Glutamatergic neuron (in vitro differentiated cells): ENCODE results near the gene AKAP12. TPM values are rescaled to one million over a fixed set of nuclear protein-coding genes. Genes with fewer than 3 reads are reported as not detected.

Experiments used
- DNase-seq: peaks from one replicate; pipeline ENCODE4 v3.0.0; 2022
- H3K27ac Mint-ChIP-seq: one replicate; pipeline ENCODE4 v1.8.0; 2020; ENCODE audit warnings: mild to moderate bottlenecking, mixed read lengths, inconsistent platforms; ENCODE audit not compliant: unreplicated experiment
- H3K27me3 Mint-ChIP-seq: one replicate; pipeline ENCODE4 v1.8.0; 2020; ENCODE audit warnings: mild to moderate bottlenecking, moderate library complexity, mixed read lengths, inconsistent platforms; ENCODE audit not compliant: unreplicated experiment
- H3K36me3 Mint-ChIP-seq: one replicate; pipeline ENCODE4 v1.8.0; 2020; ENCODE audit warnings: mild to moderate bottlenecking, mixed read lengths, inconsistent platforms; ENCODE audit not compliant: unreplicated experiment
- H3K4me1 Mint-ChIP-seq: one replicate; pipeline ENCODE4 v1.8.0; 2020; ENCODE audit warnings: mild to moderate bottlenecking, low read depth, mixed read lengths, inconsistent platforms; ENCODE audit not compliant: unreplicated experiment
- H3K4me3 Mint-ChIP-seq: one replicate; pipeline ENCODE4 v1.8.0; 2020; ENCODE audit warnings: mild to moderate bottlenecking, mixed read lengths, inconsistent platforms; ENCODE audit not compliant: unreplicated experiment
- H3K9me3 Mint-ChIP-seq: one replicate; pipeline ENCODE4 v1.8.0; 2020; ENCODE audit warnings: mild to moderate bottlenecking, moderate library complexity, mixed read lengths, inconsistent platforms; ENCODE audit not compliant: unreplicated experiment
- total RNA-seq: library from RNA; stranded (reverse); fragmentation: NEBNext Ultra II Directional; extraction: Animal tissue kit (Norgen Biotek cat#: 25700); gene quantifications from one replicate; pipeline ENCODE4 v1.2.1, GENCODE V29; 2021; ENCODE audit not compliant: unreplicated experiment
- TF ChIP-seq, protein P1 (sequence below): fragments of 200-600 bp; sonication (generic); IDR thresholded peaks from one replicate; pipeline ENCODE4 v1.5.0; 2021; ENCODE audit not compliant: partially characterized antibody, unreplicated experiment

Gene AKAP12
- total RNA-seq, 1 donor from 2014 or later: 240 TPM

DNA sequence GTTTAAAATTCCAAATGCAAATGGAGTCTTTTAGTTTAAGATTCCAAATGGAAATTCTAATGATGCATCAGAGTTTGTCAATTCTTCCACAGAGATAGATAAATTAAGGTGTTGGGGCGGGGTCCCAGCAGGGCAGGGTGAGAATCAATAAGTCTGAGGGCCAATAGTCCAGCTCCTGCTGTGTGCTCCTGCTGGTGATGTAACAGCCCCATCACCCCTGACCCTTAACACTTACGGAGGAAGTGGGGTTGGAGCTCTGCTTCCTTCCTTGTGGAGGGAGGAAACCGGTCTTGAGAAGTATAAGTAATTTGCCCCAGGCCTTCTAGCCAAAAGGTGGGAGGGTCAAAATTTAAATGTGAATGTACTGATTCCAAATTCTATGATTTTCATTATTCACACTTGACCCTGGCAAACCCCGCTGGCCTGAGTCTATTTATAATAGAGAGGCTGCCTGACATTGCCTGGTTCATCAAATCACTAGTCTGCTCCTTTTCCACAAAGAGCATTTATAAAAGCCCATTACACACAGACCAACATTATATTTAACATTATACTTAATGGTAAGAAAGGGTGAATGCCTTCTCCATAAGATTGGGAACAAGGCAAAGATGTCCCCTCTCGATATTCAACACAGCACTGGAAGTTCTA is 134.4 kb downstream of the AKAP12 start:
- Mint-ChIP-seq H3K36me3 (no peaks in the 10 kb centered on the region), H3K4me1 (peaks cover 16% of the 10 kb centered on the region), H3K27ac (no peak overlapping the region), H3K9me3 (peaks cover 4% of the 10 kb centered on the region), H3K4me3 (no peak overlapping the region), H3K27me3 (peaks cover 3% of the 10 kb centered on the region)
- TF ChIP-seq, protein P1, sequence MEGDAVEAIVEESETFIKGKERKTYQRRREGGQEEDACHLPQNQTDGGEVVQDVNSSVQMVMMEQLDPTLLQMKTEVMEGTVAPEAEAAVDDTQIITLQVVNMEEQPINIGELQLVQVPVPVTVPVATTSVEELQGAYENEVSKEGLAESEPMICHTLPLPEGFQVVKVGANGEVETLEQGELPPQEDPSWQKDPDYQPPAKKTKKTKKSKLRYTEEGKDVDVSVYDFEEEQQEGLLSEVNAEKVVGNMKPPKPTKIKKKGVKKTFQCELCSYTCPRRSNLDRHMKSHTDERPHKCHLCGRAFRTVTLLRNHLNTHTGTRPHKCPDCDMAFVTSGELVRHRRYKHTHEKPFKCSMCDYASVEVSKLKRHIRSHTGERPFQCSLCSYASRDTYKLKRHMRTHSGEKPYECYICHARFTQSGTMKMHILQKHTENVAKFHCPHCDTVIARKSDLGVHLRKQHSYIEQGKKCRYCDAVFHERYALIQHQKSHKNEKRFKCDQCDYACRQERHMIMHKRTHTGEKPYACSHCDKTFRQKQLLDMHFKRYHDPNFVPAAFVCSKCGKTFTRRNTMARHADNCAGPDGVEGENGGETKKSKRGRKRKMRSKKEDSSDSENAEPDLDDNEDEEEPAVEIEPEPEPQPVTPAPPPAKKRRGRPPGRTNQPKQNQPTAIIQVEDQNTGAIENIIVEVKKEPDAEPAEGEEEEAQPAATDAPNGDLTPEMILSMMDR: no peak
- DNase-seq: no peak

DNA sequence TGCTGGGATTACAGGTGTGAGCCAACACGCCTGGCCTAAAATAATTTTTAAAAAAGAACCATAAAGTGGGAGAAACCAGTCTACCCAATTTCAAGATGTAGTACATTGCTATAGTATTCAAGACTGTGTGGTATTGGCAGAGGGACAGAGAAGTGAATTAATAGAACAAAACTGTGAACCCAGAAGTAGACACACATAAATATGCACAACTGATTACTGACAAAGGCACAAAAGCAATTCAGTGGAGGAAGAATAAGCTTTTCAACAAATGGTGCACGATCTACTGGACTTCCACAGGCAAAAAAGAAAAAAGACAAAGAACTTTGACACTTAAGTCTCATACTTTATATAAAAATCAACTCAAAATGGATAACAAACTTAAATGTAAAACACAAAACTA is 136.1 kb downstream of the AKAP12 start:
- Mint-ChIP-seq H3K36me3 (no peaks in the 10 kb centered on the region), H3K4me3 (no peak overlapping the region), H3K4me1 (peaks cover 19% of the 10 kb centered on the region), H3K9me3 (peaks cover 4% of the 10 kb centered on the region), H3K27me3 (peaks cover 3% of the 10 kb centered on the region), H3K27ac (no peak overlapping the region)
- TF ChIP-seq, protein P1: no peak
- DNase-seq: no peak

DNA sequence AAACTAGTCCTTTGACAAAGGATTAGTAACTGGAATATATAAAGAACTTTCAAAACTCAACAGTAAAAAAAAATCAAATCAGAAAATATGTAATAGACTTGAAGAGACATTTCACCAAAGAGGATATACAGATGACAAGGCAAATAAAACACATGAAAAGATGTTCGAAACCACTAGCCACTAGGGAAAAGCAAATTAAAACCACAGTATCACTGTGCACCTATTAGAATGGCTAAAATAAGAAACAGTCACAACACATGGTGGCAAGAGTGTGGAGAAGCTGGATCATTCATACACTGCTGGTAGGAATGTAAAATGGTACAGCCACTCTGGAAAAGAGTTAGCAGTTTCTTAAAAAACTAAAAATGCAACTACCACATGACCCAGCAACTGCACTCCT is 136.7 kb downstream of the AKAP12 start:
- Mint-ChIP-seq H3K27me3 (peaks cover 3% of the 10 kb centered on the region), H3K4me3 (no peak overlapping the region), H3K4me1 (peaks cover 22% of the 10 kb centered on the region), H3K36me3 (no peaks in the 10 kb centered on the region), H3K9me3 (peaks cover 2% of the 10 kb centered on the region), H3K27ac (no peak overlapping the region)
- TF ChIP-seq, protein P1: no peak
- DNase-seq: no peak

DNA sequence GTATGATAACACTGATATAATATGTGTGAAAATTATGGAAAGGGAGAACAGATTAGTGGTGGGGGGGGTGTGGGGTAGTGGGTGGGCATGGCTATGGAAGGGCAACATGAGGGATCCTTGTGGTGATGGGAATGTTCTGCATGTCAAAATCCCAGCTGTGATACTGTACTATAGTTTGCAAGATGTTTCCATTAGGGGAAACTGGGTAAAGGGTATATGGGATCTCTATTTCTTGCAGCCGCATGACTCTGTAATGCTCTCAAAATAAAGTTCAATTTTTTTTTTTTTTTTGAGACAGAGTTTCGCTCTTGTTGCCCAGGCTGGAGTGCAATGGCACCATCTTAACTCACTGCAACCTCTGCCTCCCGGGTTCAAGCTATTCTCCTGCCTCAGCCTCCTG is 137.3 kb downstream of the AKAP12 start:
- Mint-ChIP-seq H3K36me3 (no peaks in the 10 kb centered on the region), H3K27ac (no peak overlapping the region), H3K27me3 (no peaks in the 10 kb centered on the region), H3K4me3 (no peak overlapping the region), H3K9me3 (peaks cover 2% of the 10 kb centered on the region), H3K4me1 (peaks cover 18% of the 10 kb centered on the region)
- DNase-seq: no peak
- TF ChIP-seq, protein P1: no peak

DNA sequence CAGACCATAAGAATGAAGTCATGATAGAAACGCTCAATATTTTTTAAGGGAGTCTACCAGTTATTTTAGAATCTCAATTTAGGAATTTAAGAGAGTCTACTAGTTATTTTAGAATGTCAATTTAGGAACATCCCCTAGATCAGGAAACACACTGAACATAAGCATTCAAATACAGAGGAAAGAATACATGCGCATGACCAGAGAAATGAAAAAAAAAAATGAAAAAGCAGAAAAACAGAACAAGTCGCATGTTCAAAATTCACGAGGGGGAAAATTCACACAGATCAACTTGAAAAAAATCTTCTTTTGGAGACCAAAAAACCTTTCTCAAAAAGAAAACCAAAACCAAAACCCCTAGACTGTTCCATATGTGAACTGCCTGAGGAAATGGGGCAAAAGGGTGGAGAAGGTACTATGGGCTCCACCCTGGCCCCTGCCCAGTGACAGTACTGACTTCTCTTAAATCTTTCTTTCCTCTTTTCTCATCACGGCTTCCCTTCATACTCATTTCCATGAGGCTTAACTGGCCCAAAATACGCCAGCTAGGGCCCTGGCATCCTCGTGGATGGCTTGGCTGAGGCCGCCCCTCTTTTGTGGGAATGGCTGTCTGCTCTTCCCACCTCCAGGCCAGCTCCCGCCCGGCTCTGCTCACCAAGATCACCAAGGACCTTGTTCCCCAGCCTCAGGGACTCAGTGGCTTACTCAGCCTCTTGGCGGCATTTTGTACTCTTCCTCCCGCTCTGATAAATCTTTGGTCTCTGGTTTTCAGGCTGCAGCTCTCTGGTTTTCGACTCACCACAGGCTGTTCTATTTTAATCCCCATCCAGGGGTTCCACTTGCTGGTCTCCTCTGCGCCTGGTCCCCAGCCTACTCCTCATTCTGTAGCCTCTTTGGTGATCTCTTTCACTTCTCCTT is 140.4 kb downstream of the AKAP12 start:
- peaks cover 7% of the 10 kb centered on the region for H3K4me1 Mint-ChIP-seq
- DNase-seq: no peak
- no peaks in the 10 kb centered on the region for H3K27me3 Mint-ChIP-seq
- TF ChIP-seq, protein P1: no peak
- no peaks in the 10 kb centered on the region for H3K36me3 Mint-ChIP-seq
- no peaks in the 10 kb centered on the region for H3K9me3 Mint-ChIP-seq
- no peak overlapping the region for H3K27ac Mint-ChIP-seq
- no peak overlapping the region for H3K4me3 Mint-ChIP-seq
